SH-SY5Y (cell line): ENCODE measurements around the gene AFG3L2.

Experiments used
- GATA2 ChIP-seq: IDR thresholded peaks from 2 replicates; pipeline ENCODE4 v1.6.1; 2011; ENCODE audit warnings: mild to moderate bottlenecking, low read depth, low read length
- GATA3 ChIP-seq: IDR thresholded peaks from 2 replicates; pipeline ENCODE4 v1.6.1; 2011; ENCODE audit warnings: low read depth, mild to moderate bottlenecking, low read length, moderate library complexity

DNA sequence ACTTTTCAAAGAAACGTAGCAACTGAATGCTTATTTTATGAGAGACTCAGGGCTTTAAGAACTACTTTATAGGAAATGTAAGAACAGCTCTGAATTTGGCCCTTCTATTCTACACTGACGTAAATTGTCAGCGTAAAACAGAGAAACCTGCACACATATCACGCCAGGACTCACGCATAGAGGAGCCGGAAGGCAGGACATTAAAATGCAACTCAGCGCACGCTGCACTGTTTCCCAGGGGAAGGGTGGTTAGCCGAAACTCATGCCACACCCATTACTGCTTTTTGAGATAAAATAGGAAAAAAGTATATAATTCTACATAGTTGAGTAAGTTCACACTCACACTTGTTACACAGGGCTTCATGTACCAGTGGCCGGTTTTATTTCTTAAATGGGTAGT, 61.5 kb downstream of the AFG3L2 start:
- TF ChIP-seq GATA2: no peak
- no peak for TF ChIP-seq GATA3
